IMR-90 (cell line): Measurements from ENCODE around the gene CALD1. TPM values are rescaled to one million over a fixed set of nuclear protein-coding genes. Genes with fewer than 3 reads are reported as not detected.

Experiments used
- ATAC-seq: fragments of 200-7000 bp; cut with Tn5 transposase; 2 replicates; pipeline ENCODE4 v1.9.1; 2020; ENCODE audit warnings: low read depth, mild to moderate bottlenecking, moderate library complexity
- BruUV-seq: library from RNA; stranded (reverse); fragments of 400-500 nt; replicated peaks from 2 replicates; lab custom pipeline; 2021; lab: Mats Ljungman, UMichigan
- CTCF ChIA-PET: fragments of 300-600 bp; formaldehyde crosslinking; extraction: SDS; loops from one replicate; lab custom pipeline; 2021; ENCODE audit warnings: antibody characterized with exemption; lab: Yijun Ruan, JAX
- POLR2A ChIA-PET: fragments of 300-600 bp; sonication (Branson Sonifier 250); formaldehyde crosslinking; loops from one replicate; lab custom pipeline; 2022; ENCODE audit warnings: antibody characterized with exemption; ENCODE audit not compliant: unreplicated experiment; lab: Charles Lee
- DNase-seq: peaks from one replicate; pipeline ENCODE4 v3.0.0; 2013
- H2AFZ ChIP-seq: replicated peaks from 2 replicates; pipeline ENCODE3; 2013; ENCODE audit warnings: low read length, mild to moderate bottlenecking; ENCODE audit not compliant: poor library complexity
- H2AK5ac ChIP-seq: 2 replicates; pipeline ENCODE4 v1.6.1; 2013; ENCODE audit warnings: low read depth, low read length, inconsistent platforms
- H2AK9ac ChIP-seq: replicated peaks from 2 replicates; pipeline ENCODE3; 2013; ENCODE audit warnings: mild to moderate bottlenecking, low read depth, low read length, moderate library complexity; ENCODE audit not compliant: poor library complexity
- H2BK120ac ChIP-seq: 2 replicates; pipeline ENCODE4 v1.6.1; 2013; ENCODE audit warnings: low read depth, low read length, inconsistent platforms
- H2BK15ac ChIP-seq: 3 replicates; pipeline ENCODE4 v1.6.1; 2013; ENCODE audit warnings: low read depth, low read length, inconsistent platforms
- H2BK20ac ChIP-seq: 2 replicates; pipeline ENCODE4 v1.6.1; 2013; ENCODE audit warnings: low read depth, mild to moderate bottlenecking, inconsistent platforms, low read length, moderate library complexity
- H2BK5ac ChIP-seq: 2 replicates; pipeline ENCODE4 v1.6.1; 2013; ENCODE audit warnings: mild to moderate bottlenecking, low read depth, low read length, inconsistent platforms; ENCODE audit not compliant: poor library complexity, severe bottlenecking
- H3K14ac ChIP-seq: replicated peaks from 2 replicates; pipeline ENCODE4 v1.6.1; 2013; ENCODE audit warnings: low read depth, low read length, inconsistent platforms
- H3K18ac ChIP-seq: 2 replicates; pipeline ENCODE4 v1.6.1; 2013; ENCODE audit warnings: low read depth, low read length, control low read depth
- H3K23ac ChIP-seq: 2 replicates; pipeline ENCODE4 v1.6.1; 2013; ENCODE audit warnings: low read depth, low read length, inconsistent platforms
- H3K27ac ChIP-seq: 2 replicates; pipeline ENCODE4 v1.5.1; 2013; ENCODE audit warnings: mild to moderate bottlenecking, control low read depth, low read length; ENCODE audit not compliant: insufficient read depth
- H3K27me3 ChIP-seq: 2 replicates; pipeline ENCODE4 v1.6.1; 2013; ENCODE audit warnings: low read length; ENCODE audit not compliant: control insufficient read depth, insufficient read depth
- H3K36me3 ChIP-seq: 2 replicates; pipeline ENCODE4 v1.6.1; 2013; ENCODE audit warnings: low read length, mixed read lengths; ENCODE audit not compliant: control insufficient read depth, insufficient read depth
- H3K4ac ChIP-seq: 2 replicates; pipeline ENCODE4 v1.6.1; 2013; ENCODE audit warnings: low read depth, low read length, inconsistent platforms
- H3K4me1 ChIP-seq: 2 replicates; pipeline ENCODE4 v1.6.1; 2013; ENCODE audit warnings: low read length, mixed read lengths; ENCODE audit not compliant: control insufficient read depth, insufficient read depth
- H3K4me2 ChIP-seq: 2 replicates; pipeline ENCODE4 v1.6.1; 2013; ENCODE audit warnings: low read depth, mild to moderate bottlenecking, control low read depth, low read length, moderate library complexity
- H3K4me3 ChIP-seq: 2 replicates; pipeline ENCODE4 v1.5.1; 2013; ENCODE audit warnings: low read depth, mild to moderate bottlenecking, control low read depth, low read length, moderate library complexity; ENCODE audit not compliant: insufficient read depth
- H3K56ac ChIP-seq: 2 replicates; pipeline ENCODE4 v1.6.1; 2013; ENCODE audit warnings: low read length, inconsistent platforms; ENCODE audit not compliant: insufficient read depth; ENCODE audit errors: extremely low read depth
- H3K79me1 ChIP-seq, 2 experiments: 2 replicates each; pipeline ENCODE4 v1.6.1; 2013; ENCODE audit warnings: low read length in 2 of 2, inconsistent platforms in 1 of 2, low read depth in 1 of 2
- H3K9ac ChIP-seq: 2 replicates; pipeline ENCODE4 v1.6.1; 2013; ENCODE audit warnings: low read depth, low read length, control low read depth
- H3K9me1 ChIP-seq: 2 replicates; pipeline ENCODE4 v1.6.1; 2013; ENCODE audit warnings: low read length, inconsistent platforms; ENCODE audit not compliant: insufficient read depth
- H3K9me3 ChIP-seq: 2 replicates; pipeline ENCODE4 v1.6.1; 2013; ENCODE audit warnings: low read length; ENCODE audit not compliant: control insufficient read depth, insufficient read depth
- H4K20me1 ChIP-seq: 2 replicates; pipeline ENCODE4 v1.6.1; 2013; ENCODE audit warnings: low read length, inconsistent platforms; ENCODE audit not compliant: insufficient read depth
- H4K5ac ChIP-seq: 2 replicates; pipeline ENCODE4 v1.6.1; 2013; ENCODE audit warnings: mild to moderate bottlenecking, low read depth, low read length, control low read depth
- H4K8ac ChIP-seq, 2 experiments: 2 replicates each; pipeline ENCODE4 v1.6.1; 2013; ENCODE audit warnings: low read depth in 2 of 2, low read length in 2 of 2, control low read depth in 1 of 2, inconsistent platforms in 1 of 2
- H4K91ac ChIP-seq: 2 replicates; pipeline ENCODE4 v1.6.1; 2013; ENCODE audit warnings: low read depth, low read length, inconsistent platforms; ENCODE audit not compliant: insufficient read depth
- CHD1 ChIP-seq: IDR thresholded peaks from 2 replicates; pipeline ENCODE4 v1.6.1; 2012; ENCODE audit warnings: low read depth, low read length, improper control_type of control experiment
- ELK1 ChIP-seq: fragments of 150-350 bp; IDR thresholded peaks from 2 replicates; pipeline ENCODE4 v1.6.1; 2016; ENCODE audit warnings: low read depth, mild to moderate bottlenecking, low read length, moderate library complexity, borderline replicate concordance
- FOS ChIP-seq: fragments of 150-350 bp; IDR thresholded peaks from 2 replicates; pipeline ENCODE4 v1.6.1; 2016; ENCODE audit warnings: low read depth, low read length
- MAZ ChIP-seq: IDR thresholded peaks from 2 replicates; pipeline ENCODE4 v1.6.1; 2012; ENCODE audit warnings: low read depth, mild to moderate bottlenecking, low read length, improper control_type of control experiment, moderate library complexity, borderline replicate concordance
- MXI1 ChIP-seq: IDR thresholded peaks from 2 replicates; pipeline ENCODE4 v1.6.1; 2012; ENCODE audit warnings: low read depth, mild to moderate bottlenecking, low read length, moderate library complexity, borderline replicate concordance
- NFE2L2 ChIP-seq: fragments of 150-350 bp; IDR thresholded peaks from 2 replicates; pipeline ENCODE4 v1.6.1; 2016; ENCODE audit warnings: low read depth, mild to moderate bottlenecking, low read length
- POLR2A ChIP-seq: IDR thresholded peaks from 2 replicates; pipeline ENCODE4 v1.6.1; 2012; ENCODE audit warnings: mild to moderate bottlenecking, low read depth, low read length
- RAD21 ChIP-seq: IDR thresholded peaks from 2 replicates; pipeline ENCODE4 v1.6.1; 2012; ENCODE audit warnings: low read length, improper control_type of control experiment
- RCOR1 ChIP-seq: IDR thresholded peaks from 2 replicates; pipeline ENCODE4 v1.6.1; 2012; ENCODE audit warnings: mild to moderate bottlenecking, low read length, improper control_type of control experiment; ENCODE audit not compliant: insufficient replicate concordance
- RFX5 ChIP-seq: IDR thresholded peaks from 2 replicates; pipeline ENCODE4 v1.8.0; 2012; ENCODE audit warnings: low read depth, mild to moderate bottlenecking, low read length, moderate library complexity
- SMC3 ChIP-seq: fragments of 150-350 bp; IDR thresholded peaks from 2 replicates; pipeline ENCODE4 v1.6.1; 2016; ENCODE audit warnings: low read depth, mild to moderate bottlenecking, antibody characterized with exemption, low read length, moderate library complexity
- USF2 ChIP-seq: fragments of 150-350 bp; IDR thresholded peaks from 2 replicates; pipeline ENCODE4 v1.6.1; 2017; ENCODE audit warnings: mild to moderate bottlenecking, antibody characterized with exemption, low read length, low read depth
- WGBS, 2 experiments: methylation state at CpG; one replicate each; pipeline versions ENCODE4 v1.1.5 to v1.1.7; 2013; ENCODE audit warnings: missing lambda C conversion rate in 2 of 2; ENCODE audit not compliant: insufficient read length in 1 of 2; ENCODE audit errors: extremely low coverage in 2 of 2; 5-methylcytosine and 5-hydroxymethylcytosine counted together
- dilution Hi-C: fragments of 300-500 bp; cut with HindIII; formaldehyde crosslinking; loops from one replicate; pipeline ENCODE4 v1.14.3; 2018; ENCODE audit warnings: low sequenced_read_pairs; ENCODE audit not compliant: unreplicated experiment
- in situ Hi-C: fragments of 300-500 bp; cut with MboI; formaldehyde crosslinking; loops from 3 replicates; pipeline ENCODE4 v1.14.3; 2019; ENCODE audit warnings: low sequenced_read_pairs, inconsistent platforms, mixed read lengths
- intact Hi-C: fragments of 100-400 bp; cut with micrococcal nuclease; formaldehyde crosslinking; loops from 2 replicates; pipeline ENCODE4 v1.10.0; 2022
- polyA plus RNA-seq, 3 experiments: library from polyadenylated mRNA; depleted of rRNA; stranded (reverse); fragments of >200 nt; gene quantifications; 2 replicates each; pipeline ENCODE4 v1.2.3, GENCODE V29; 2012; ENCODE audit warnings: low replicate concordance in 1 of 3
- total RNA-seq: library from RNA; depleted of rRNA; stranded (reverse); fragments of >200 nt; gene quantifications from 2 replicates; pipeline ENCODE4 v1.2.3, GENCODE V29; 2012

Gene CALD1
- total and polyA plus RNA-seq, 2 of the 4 experiments (the other 2 are of a cell fraction), result 375 to 487 TPM

- H4K91ac ChIP-seq, result no peak overlapping the region
- H4K5ac ChIP-seq, result peak overlapping the region; percentile 30; the same call in 1 of the 2 replicates
- H3K4me1 ChIP-seq, result peaks cover 12% of the 10 kb centered on the region
- peak overlapping the region; percentile 17; the same call in 1 of the 2 replicates for H3K23ac ChIP-seq
- H3K9me3 ChIP-seq, result no peaks in the 10 kb centered on the region
- CTCF ChIA-PET, result no interaction called here
- H2BK20ac ChIP-seq, result no peak overlapping the region
- H3K27ac ChIP-seq, result no peak overlapping the region
- H4K20me1 ChIP-seq, result peaks cover 95% of the 10 kb centered on the region
- in situ Hi-C loops, result no loop called here
- TF ChIP-seq MAZ, result no peak
- TF ChIP-seq POLR2A, result no peak
- no peak for TF ChIP-seq CHD1
- no peak for TF ChIP-seq ELK1
- no peak for TF ChIP-seq SMC3
- TF ChIP-seq MXI1, result no peak
- no peak for TF ChIP-seq RCOR1
- TF ChIP-seq RFX5, result no peak
- TF ChIP-seq NFE2L2, result no peak
- TF ChIP-seq FOS, result no peak
- TF ChIP-seq RAD21, result no peak
- TF ChIP-seq USF2, result no peak
- BruUV-seq, result no TSS peak
- H2BK15ac ChIP-seq, result no peak overlapping the region
- H2BK5ac ChIP-seq, result no peak overlapping the region
- no peak overlapping the region for H3K4me2 ChIP-seq
- ATAC-seq (no peak), DNase-seq (no peak)
- H3K14ac ChIP-seq, result no peak overlapping the region
- no peak overlapping the region for H3K4me3 ChIP-seq
- no peaks in the 10 kb centered on the region for H3K27me3 ChIP-seq
- no peak overlapping the region for H3K56ac ChIP-seq
- peaks cover 33% of the 10 kb centered on the region for H3K36me3 ChIP-seq
- H4K8ac ChIP-seq, result no peak overlapping the region
- 0% methylated on average over 1 of the region's 7 CpGs; no CpG with 5 or more reads in 1 of the 2 experiments for WGBS, 2 experiments
- H3K9ac ChIP-seq, result no peak overlapping the region
- H2AK5ac ChIP-seq, result no peak overlapping the region
- peaks cover 34% of the 10 kb centered on the region for H3K9me1 ChIP-seq
- no peak overlapping the region for H2AFZ ChIP-seq
- intact Hi-C loops, result no loop called here
- POLR2A ChIA-PET, result no interaction called here
- dilution Hi-C loops, result no loop called here
- no peak overlapping the region for H2AK9ac ChIP-seq
- H3K4ac ChIP-seq, result no peak overlapping the region
- H2BK120ac ChIP-seq, result no peak overlapping the region
- no peak overlapping the region for H3K18ac ChIP-seq
- H3K79me1 ChIP-seq, result peaks cover 48 to 84% of the 10 kb centered on the region in 2 experiments
These were observed 68.6 kb downstream of the CALD1 start for GRCh38 chr7:134847851-134848588.
